SK-N-SH treated with all-trans-retinoic acid at 6 μM for 48 hours (cell line): ENCODE results near the gene MECR.

Experiments
- BACH2 ChIP-seq: fragments of 250-450 bp; sonication (Bioruptor Pico); IDR thresholded peaks from 2 replicates; pipeline ENCODE4 v1.9.0; 2021; ENCODE audit warnings: mild to moderate bottlenecking, borderline replicate concordance
- CSDC2 ChIP-seq: fragments of 250-450 bp; sonication (Bioruptor Pico); IDR thresholded peaks from 2 replicates; pipeline ENCODE4 v1.5.0; 2020; ENCODE audit warnings: mild to moderate bottlenecking, moderate library complexity
- CSRNP3 ChIP-seq: fragments of 250-450 bp; sonication (Bioruptor Pico); IDR thresholded peaks from 2 replicates; pipeline ENCODE4 v1.5.1; 2021; ENCODE audit warnings: mild to moderate bottlenecking, moderate library complexity
- ISL1 ChIP-seq: fragments of 250-450 bp; sonication (Bioruptor Pico); IDR thresholded peaks from 2 replicates; pipeline ENCODE4 v2.1.2; 2022; ENCODE audit warnings: mild to moderate bottlenecking, moderate library complexity
- PATZ1 ChIP-seq: fragments of 250-450 bp; sonication (Bioruptor Pico); IDR thresholded peaks from 2 replicates; pipeline ENCODE4 v1.8.0; 2020; ENCODE audit warnings: mild to moderate bottlenecking, moderate library complexity, borderline replicate concordance
- POU6F1 ChIP-seq: fragments of 250-450 bp; sonication (Bioruptor Pico); IDR thresholded peaks from 2 replicates; pipeline ENCODE4 v1.8.0; 2021; ENCODE audit warnings: low read depth, mild to moderate bottlenecking, moderate library complexity, borderline replicate concordance
- RARB ChIP-seq: fragments of 250-450 bp; sonication (Bioruptor Pico); IDR thresholded peaks from 2 replicates; pipeline ENCODE4 v1.8.0; 2021; ENCODE audit warnings: mild to moderate bottlenecking, moderate library complexity
- SNAI2 ChIP-seq: fragments of 250-450 bp; sonication (Bioruptor Pico); IDR thresholded peaks from 2 replicates; pipeline ENCODE4 v1.5.0; 2020; ENCODE audit warnings: mild to moderate bottlenecking, moderate library complexity
- TCF4 ChIP-seq: fragments of 250-450 bp; sonication (Bioruptor Pico); IDR thresholded peaks from 2 replicates; pipeline ENCODE4 v1.8.0; 2021; ENCODE audit warnings: mild to moderate bottlenecking, moderate library complexity, borderline replicate concordance
- ZC3H10 ChIP-seq: fragments of 250-450 bp; sonication (Bioruptor Pico); IDR thresholded peaks from 2 replicates; pipeline ENCODE4 v1.5.1; 2021; ENCODE audit warnings: mild to moderate bottlenecking, moderate library complexity
- ZFP3 ChIP-seq: fragments of 250-450 bp; sonication (Bioruptor Pico); IDR thresholded peaks from 2 replicates; pipeline ENCODE4 v1.5.0; 2020; ENCODE audit warnings: mild to moderate bottlenecking, moderate library complexity
- ZFP30 ChIP-seq: fragments of 450-650 bp; formaldehyde crosslinking; IDR thresholded peaks from 2 replicates; pipeline ENCODE4 v1.5.0; 2022; ENCODE audit warnings: mild to moderate bottlenecking, moderate library complexity

DNA sequence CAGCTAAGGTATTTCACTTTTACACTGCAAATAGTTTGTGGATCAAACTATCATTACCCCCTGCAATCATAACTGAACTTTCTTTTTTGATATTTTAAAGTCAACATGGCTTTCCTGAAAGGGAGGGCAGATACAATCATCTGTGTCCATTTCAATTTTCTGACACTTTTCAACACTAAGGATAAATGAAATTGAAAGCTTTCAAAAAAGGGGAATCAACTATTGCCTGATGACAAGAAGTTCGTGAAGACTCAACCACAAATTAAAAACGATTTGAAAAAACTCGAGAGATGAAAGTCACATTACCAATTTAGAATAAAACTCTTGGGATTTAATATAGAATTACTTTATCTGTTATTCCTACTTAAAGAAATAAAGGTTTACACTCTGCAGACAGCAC lies 60.8 kb downstream of the MECR start:
- TF ChIP-seq TCF4 (CRISPR knock-in tag) (no peak), RARB (no peak), ZC3H10 (CRISPR knock-in tag) (no peak), CSDC2 (CRISPR knock-in tag) (no peak), BACH2 (CRISPR knock-in tag) (no peak), ZFP30 (no peak), PATZ1 (CRISPR knock-in tag) (no peak), POU6F1 (CRISPR knock-in tag) (no peak), ZFP3 (CRISPR knock-in tag) (no peak), SNAI2 (no peak), ISL1 (CRISPR knock-in tag) (no peak), CSRNP3 (CRISPR knock-in tag) (no peak)
